ENCODE results near the gene DCDC2B.

Gene DCDC2B

GRCh38 chr1:32242341-32242851, 33.5 kb downstream of the DCDC2B start:
- no peak overlapping the region for H3K4me3 ChIP-seq (ENCODE audit: low read length)
- no CpG with 5 or more reads among the region's 7 CpGs for WGBS (ENCODE audit: extremely low coverage, insufficient coverage, low lambda C conversion rate)
- DNase-seq, result no peak

GRCh38 chr1:32246888-32247273, 38.0 kb downstream of the DCDC2B start, which contains the start of gene FAM167B:
Gene FAM167B (plus strand): TSS chr1:32247222. CDS start chr1:32247422, 200 bp downstream.
- H3K18ac ChIP-seq (ENCODE audit: low read length), result no peak within 1 kb of the TSS
- no peak within 1 kb of the TSS for H2AK5ac ChIP-seq (ENCODE audit: low read length)
- no peak within 1 kb of the TSS for H3K9ac ChIP-seq (ENCODE audit: low read length)
- no peak within 1 kb of the TSS for H3K23ac ChIP-seq (ENCODE audit: low read length)
- H3K79me2 ChIP-seq (ENCODE audit: control insufficient read depth, insufficient read depth, low read length), result no peaks in the 10 kb centered on the region
- H3K56ac ChIP-seq (ENCODE audit: low read length), result no peak within 1 kb of the TSS
- H3K27me3 ChIP-seq (ENCODE audit: insufficient read depth, low read length, poor library complexity), result no peaks in the 10 kb centered on the region
- no peak within 1 kb of the TSS for H3K4me2 ChIP-seq (ENCODE audit: low read length)
- no peak within 1 kb of the TSS for H3K4ac ChIP-seq (ENCODE audit: low read depth, low read length)
- DNase-seq, result no peak
- H2BK120ac ChIP-seq (ENCODE audit: low read depth, low read length), result no peak within 1 kb of the TSS
- no peak within 1 kb of the TSS for H3K27ac ChIP-seq (ENCODE audit: low read depth, low read length)
- H3K79me1 ChIP-seq (ENCODE audit: low read length), result no peaks in the 10 kb centered on the region
- no CpG with 5 or more reads among the region's 3 CpGs for WGBS (ENCODE audit: extremely low coverage, insufficient coverage, low lambda C conversion rate)
- peaks cover 1% of the 10 kb centered on the region for H3K4me1 ChIP-seq (ENCODE audit: control insufficient read depth, low read depth, low read length)
- no peak within 1 kb of the TSS for H3K4me3 ChIP-seq (ENCODE audit: low read length)
- no peak within 1 kb of the TSS for H4K8ac ChIP-seq (ENCODE audit: low read depth, low read length)
- no peaks in the 10 kb centered on the region for H3K36me3 ChIP-seq (ENCODE audit: control insufficient read depth, insufficient read depth, low read length)
- H2BK15ac ChIP-seq (replicated peaks; ENCODE audit: low read depth), result no peak within 1 kb of the TSS
- H2BK5ac ChIP-seq (ENCODE audit: low read length), result no peak within 1 kb of the TSS
- H4K5ac ChIP-seq (ENCODE audit: low read length), result no peak within 1 kb of the TSS

More at GRCh38 chr1:32242341-32242851, 33.5 kb downstream of the DCDC2B start:
- Histone ChIP-seq H3K9ac (ENCODE audit: low read length) (no peak overlapping the region), H3K4ac (ENCODE audit: low read depth, low read length) (no peak overlapping the region), H2AK5ac (ENCODE audit: low read length) (no peak overlapping the region), H2BK15ac (replicated peaks; ENCODE audit: low read depth) (no peak overlapping the region), H2BK5ac (ENCODE audit: low read length) (no peak overlapping the region), H3K23ac (ENCODE audit: low read length) (no peak overlapping the region), H4K5ac (ENCODE audit: low read length) (no peak overlapping the region), H3K18ac (ENCODE audit: low read length) (no peak overlapping the region), H2BK120ac (ENCODE audit: low read depth, low read length) (no peak overlapping the region), H3K79me1 (ENCODE audit: low read length) (no peaks in the 10 kb centered on the region), H3K56ac (ENCODE audit: low read length) (peak overlapping the region; percentile 25), H3K27ac (ENCODE audit: low read depth, low read length) (no peak overlapping the region), H3K4me2 (ENCODE audit: low read length) (no peak overlapping the region), H3K4me1 (ENCODE audit: control insufficient read depth, low read depth, low read length) (no peaks in the 10 kb centered on the region), H3K27me3 (ENCODE audit: insufficient read depth, low read length, poor library complexity) (no peaks in the 10 kb centered on the region), H4K8ac (ENCODE audit: low read depth, low read length) (no peak overlapping the region), H3K36me3 (ENCODE audit: control insufficient read depth, insufficient read depth, low read length) (no peaks in the 10 kb centered on the region), H3K79me2 (ENCODE audit: control insufficient read depth, insufficient read depth, low read length) (no peaks in the 10 kb centered on the region)

- WGBS (ENCODE audit: extremely low coverage, insufficient coverage, low lambda C conversion rate), result no CpG with 5 or more reads among the region's 12 CpGs
- Histone ChIP-seq H3K23ac (ENCODE audit: low read length) (no peak overlapping the region), H3K18ac (ENCODE audit: low read length) (no peak overlapping the region), H3K56ac (ENCODE audit: low read length) (no peak overlapping the region), H3K4ac (ENCODE audit: low read depth, low read length) (no peak overlapping the region), H3K4me1 (ENCODE audit: control insufficient read depth, low read depth, low read length) (peaks cover 1% of the 10 kb centered on the region), H3K4me3 (ENCODE audit: low read length) (no peak overlapping the region), H3K36me3 (ENCODE audit: control insufficient read depth, insufficient read depth, low read length) (no peaks in the 10 kb centered on the region), H3K4me2 (ENCODE audit: low read length) (no peak overlapping the region), H4K8ac (ENCODE audit: low read depth, low read length) (no peak overlapping the region), H2BK5ac (ENCODE audit: low read length) (no peak overlapping the region), H2BK120ac (ENCODE audit: low read depth, low read length) (no peak overlapping the region), H3K27ac (ENCODE audit: low read depth, low read length) (no peak overlapping the region), H2BK15ac (replicated peaks; ENCODE audit: low read depth) (no peak overlapping the region), H3K79me2 (ENCODE audit: control insufficient read depth, insufficient read depth, low read length) (no peaks in the 10 kb centered on the region), H4K5ac (ENCODE audit: low read length) (no peak overlapping the region), H3K9ac (ENCODE audit: low read length) (no peak overlapping the region), H2AK5ac (ENCODE audit: low read length) (no peak overlapping the region), H3K79me1 (ENCODE audit: low read length) (no peaks in the 10 kb centered on the region), H3K27me3 (ENCODE audit: insufficient read depth, low read length, poor library complexity) (no peaks in the 10 kb centered on the region)
- DNase-seq, result no peak
Observed at GRCh38 chr1:32247452-32247851, 38.6 kb downstream of the DCDC2B start.

DNA sequence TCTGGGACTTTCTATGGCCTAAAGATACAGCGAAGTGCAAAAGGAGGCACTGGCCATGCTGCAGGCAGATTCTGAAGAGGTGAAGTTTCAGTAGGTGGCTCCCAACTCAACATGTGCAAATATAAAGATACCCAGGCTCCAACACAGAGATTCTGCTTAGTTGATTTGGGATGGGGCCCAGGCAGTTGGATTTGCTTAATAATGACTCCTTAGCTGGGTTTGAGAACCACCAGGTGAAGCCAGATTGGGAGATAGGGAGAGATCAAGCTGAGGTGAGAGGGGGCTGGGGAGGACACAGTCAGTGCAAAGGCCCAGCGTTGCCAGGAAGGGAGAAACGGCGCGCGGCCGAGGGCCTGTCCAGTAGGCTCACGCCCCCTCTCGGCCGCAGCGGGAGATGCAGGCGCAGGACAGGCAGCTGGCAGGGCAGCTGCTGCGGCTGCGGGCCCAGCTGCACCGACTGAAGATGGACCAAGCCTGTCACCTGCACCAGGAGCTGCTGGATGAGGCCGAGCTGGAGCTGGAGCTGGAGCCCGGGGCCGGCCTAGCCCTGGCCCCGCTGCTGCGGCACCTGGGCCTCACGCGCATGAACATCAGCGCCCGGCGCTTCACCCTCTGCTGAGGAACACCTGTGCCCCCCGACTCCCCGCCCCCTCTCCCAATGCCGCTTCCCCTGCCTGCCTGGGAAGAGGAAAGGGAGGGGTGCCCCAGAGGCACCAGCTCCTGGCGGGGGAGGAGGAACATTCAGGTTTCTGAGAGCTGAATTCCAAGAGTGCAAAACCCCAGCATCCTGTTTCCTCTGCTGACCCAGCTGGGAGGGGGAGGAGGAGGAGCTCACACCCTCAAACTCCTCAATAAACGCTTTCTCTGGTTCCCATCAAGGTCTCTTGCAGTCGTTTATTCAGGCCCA, 39.3 kb downstream of the DCDC2B start:
- Histone ChIP-seq H3K4me3 (ENCODE audit: low read length) (no peak overlapping the region), H3K36me3 (ENCODE audit: control insufficient read depth, insufficient read depth, low read length) (no peaks in the 10 kb centered on the region), H3K27me3 (ENCODE audit: insufficient read depth, low read length, poor library complexity) (no peaks in the 10 kb centered on the region), H2BK120ac (ENCODE audit: low read depth, low read length) (no peak overlapping the region), H2BK15ac (replicated peaks; ENCODE audit: low read depth) (no peak overlapping the region), H4K8ac (ENCODE audit: low read depth, low read length) (no peak overlapping the region), H2AK5ac (ENCODE audit: low read length) (no peak overlapping the region), H3K4ac (ENCODE audit: low read depth, low read length) (no peak overlapping the region), H3K4me1 (ENCODE audit: control insufficient read depth, low read depth, low read length) (peaks cover 1% of the 10 kb centered on the region), H3K23ac (ENCODE audit: low read length) (no peak overlapping the region), H3K79me2 (ENCODE audit: control insufficient read depth, insufficient read depth, low read length) (no peaks in the 10 kb centered on the region), H3K18ac (ENCODE audit: low read length) (no peak overlapping the region), H2BK5ac (ENCODE audit: low read length) (no peak overlapping the region), H3K56ac (ENCODE audit: low read length) (peak overlapping the region; percentile 25), H4K5ac (ENCODE audit: low read length) (no peak overlapping the region), H3K9ac (ENCODE audit: low read length) (no peak overlapping the region), H3K4me2 (ENCODE audit: low read length) (peak overlapping the region; percentile 46), H3K79me1 (ENCODE audit: low read length) (no peaks in the 10 kb centered on the region), H3K27ac (ENCODE audit: low read depth, low read length) (no peak overlapping the region)
- peak; percentile 91 for DNase-seq
- no CpG with 5 or more reads among the region's 31 CpGs for WGBS (ENCODE audit: extremely low coverage, insufficient coverage, low lambda C conversion rate)

- Histone ChIP-seq H2BK5ac (ENCODE audit: low read length) (no peak overlapping the region), H3K4ac (ENCODE audit: low read depth, low read length) (no peak overlapping the region), H3K27ac (ENCODE audit: low read depth, low read length) (no peak overlapping the region), H2AK5ac (ENCODE audit: low read length) (no peak overlapping the region), H3K23ac (ENCODE audit: low read length) (no peak overlapping the region), H3K4me1 (ENCODE audit: control insufficient read depth, low read depth, low read length) (peaks cover 1% of the 10 kb centered on the region), H3K4me2 (ENCODE audit: low read length) (no peak overlapping the region), H3K79me2 (ENCODE audit: control insufficient read depth, insufficient read depth, low read length) (no peaks in the 10 kb centered on the region), H3K36me3 (ENCODE audit: control insufficient read depth, insufficient read depth, low read length) (no peaks in the 10 kb centered on the region), H4K5ac (ENCODE audit: low read length) (no peak overlapping the region), H3K4me3 (ENCODE audit: low read length) (no peak overlapping the region), H3K18ac (ENCODE audit: low read length) (no peak overlapping the region), H4K8ac (ENCODE audit: low read depth, low read length) (no peak overlapping the region), H2BK120ac (ENCODE audit: low read depth, low read length) (no peak overlapping the region), H3K27me3 (ENCODE audit: insufficient read depth, low read length, poor library complexity) (no peaks in the 10 kb centered on the region), H2BK15ac (replicated peaks; ENCODE audit: low read depth) (no peak overlapping the region), H3K56ac (ENCODE audit: low read length) (peak overlapping the region; percentile 28), H3K79me1 (ENCODE audit: low read length) (no peaks in the 10 kb centered on the region), H3K9ac (ENCODE audit: low read length) (no peak overlapping the region)
- no CpG with 5 or more reads among the region's 9 CpGs for WGBS (ENCODE audit: extremely low coverage, insufficient coverage, low lambda C conversion rate)
- no peak for DNase-seq
Observed at GRCh38 chr1:32249831-32250525, 41.1 kb downstream of the DCDC2B start.
